Endodermal cell (in vitro differentiated cells): Measurements from ENCODE around the gene ALAS1. TPM values are rescaled to one million over a fixed set of nuclear protein-coding genes. Genes with fewer than 3 reads are reported as not detected.

Source experiments
- DNase-seq: peaks from one replicate; pipeline ENCODE4 v3.0.0-alpha.2; 2017
- H3K27ac ChIP-seq: 2 replicates; pipeline ENCODE4 v1.5.1; 2013; ENCODE audit warnings: mild to moderate bottlenecking, low read depth, low read length, moderate library complexity
- H3K27me3 ChIP-seq: 2 replicates; pipeline ENCODE4 v1.6.1; 2013; ENCODE audit warnings: mild to moderate bottlenecking, low read length, moderate library complexity; ENCODE audit not compliant: insufficient read depth, control insufficient read depth, poor library complexity, severe bottlenecking
- H3K36me3 ChIP-seq: 2 replicates; pipeline ENCODE4 v1.7.0; 2013; ENCODE audit warnings: mild to moderate bottlenecking, low read length, moderate library complexity; ENCODE audit not compliant: control insufficient read depth, insufficient read depth
- H3K4me1 ChIP-seq: one replicate; pipeline ENCODE4 v1.7.0; 2013; ENCODE audit warnings: low read length; ENCODE audit not compliant: control insufficient read depth, insufficient read depth
- H3K4me3 ChIP-seq: 2 replicates; pipeline ENCODE4 v1.5.1; 2013; ENCODE audit warnings: mild to moderate bottlenecking, low read length, moderate library complexity
- H3K9ac ChIP-seq: 2 replicates; pipeline ENCODE4 v1.6.1; 2013; ENCODE audit warnings: mild to moderate bottlenecking, low read length, moderate library complexity; ENCODE audit not compliant: poor library complexity, severe bottlenecking; ENCODE audit errors: extremely low read depth
- H3K9me3 ChIP-seq: 2 replicates; pipeline ENCODE4 v1.6.1; 2013; ENCODE audit warnings: mild to moderate bottlenecking, low read length, moderate library complexity; ENCODE audit not compliant: control insufficient read depth
- H3K27ac Mint-ChIP-seq: 2 replicates; pipeline ENCODE4 v1.8.0; 2020; ENCODE audit warnings: mixed read lengths
- H3K27me3 Mint-ChIP-seq: 2 replicates; pipeline ENCODE4 v1.8.0; 2021; ENCODE audit warnings: mild to moderate bottlenecking, mixed read lengths; ENCODE audit not compliant: insufficient read depth
- H3K36me3 Mint-ChIP-seq: 2 replicates; pipeline ENCODE4 v1.8.0; 2020; ENCODE audit warnings: low read depth, mixed read lengths
- H3K4me1 Mint-ChIP-seq: 2 replicates; pipeline ENCODE4 v1.8.0; 2020; ENCODE audit warnings: mixed read lengths
- H3K4me3 Mint-ChIP-seq: 2 replicates; pipeline ENCODE4 v1.8.0; 2020; ENCODE audit warnings: mild to moderate bottlenecking, moderate library complexity, mixed read lengths
- H3K9me3 Mint-ChIP-seq: 2 replicates; pipeline ENCODE4 v1.8.0; 2020; ENCODE audit warnings: mild to moderate bottlenecking, mixed read lengths
- WGBS, 2 experiments: methylation state at CpG; one replicate each; pipeline versions ENCODE4 v1.1.5 to v1.1.7; 2013; ENCODE audit warnings: missing lambda C conversion rate in 2 of 2, mixed read lengths in 1 of 2; ENCODE audit not compliant: insufficient coverage in 1 of 2, insufficient read length in 1 of 2; 5-methylcytosine and 5-hydroxymethylcytosine counted together
- total RNA-seq, 2 donors: library from RNA; stranded (reverse); fragmentation: NEBNext Ultra II Directional in 1 of 2; extraction: Animal tissue kit (Norgen Biotek cat#: 25700) in 1 of 2; gene quantifications; 2 replicates in 1 of 2; 3 replicates in 1 of 2; pipeline ENCODE4 v1.2.1, GENCODE V29; 2021
- TF ChIP-seq, protein P1 (sequence below): fragments of 200-600 bp; sonication (generic); conservative IDR thresholded peaks from 2 replicates; pipeline ENCODE4 v1.5.0; 2021; ENCODE audit warnings: antibody characterized with exemption, mild to moderate bottlenecking

ALAS1 gene
- total RNA-seq, 2 donors from 2014 or later: 33.6 to 50.1 TPM

DNA sequence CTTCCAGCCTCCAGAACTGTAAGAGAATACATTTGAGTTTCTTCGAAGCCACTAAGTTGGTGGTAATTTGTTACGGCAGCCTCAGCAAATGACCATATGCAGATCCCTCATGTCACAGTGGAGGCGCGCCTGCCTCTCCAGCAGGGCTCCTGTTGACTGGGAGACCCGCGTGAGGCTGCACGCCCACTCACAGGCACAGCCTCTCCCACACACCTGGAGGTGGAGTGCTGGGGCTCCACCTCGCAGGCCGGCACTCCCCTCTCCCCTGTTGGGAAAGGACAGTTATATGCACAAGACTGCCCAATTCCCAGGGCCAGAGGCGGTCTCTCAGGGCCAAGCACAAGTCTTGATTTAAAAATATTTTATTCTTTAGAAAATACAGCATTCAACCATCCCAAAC, 30.3 kb downstream of the ALAS1 start:
- no peak overlapping the region for H3K27ac Mint-ChIP-seq
- Histone ChIP-seq H3K9ac (no peak overlapping the region), H3K27me3 (no peaks in the 10 kb centered on the region), H3K36me3 (peaks cover 18% of the 10 kb centered on the region), H3K4me3 (no peak overlapping the region), H3K27ac (no peak overlapping the region), H3K4me1 (no peaks in the 10 kb centered on the region), H3K9me3 (no peaks in the 10 kb centered on the region)
- TF ChIP-seq, protein P1, sequence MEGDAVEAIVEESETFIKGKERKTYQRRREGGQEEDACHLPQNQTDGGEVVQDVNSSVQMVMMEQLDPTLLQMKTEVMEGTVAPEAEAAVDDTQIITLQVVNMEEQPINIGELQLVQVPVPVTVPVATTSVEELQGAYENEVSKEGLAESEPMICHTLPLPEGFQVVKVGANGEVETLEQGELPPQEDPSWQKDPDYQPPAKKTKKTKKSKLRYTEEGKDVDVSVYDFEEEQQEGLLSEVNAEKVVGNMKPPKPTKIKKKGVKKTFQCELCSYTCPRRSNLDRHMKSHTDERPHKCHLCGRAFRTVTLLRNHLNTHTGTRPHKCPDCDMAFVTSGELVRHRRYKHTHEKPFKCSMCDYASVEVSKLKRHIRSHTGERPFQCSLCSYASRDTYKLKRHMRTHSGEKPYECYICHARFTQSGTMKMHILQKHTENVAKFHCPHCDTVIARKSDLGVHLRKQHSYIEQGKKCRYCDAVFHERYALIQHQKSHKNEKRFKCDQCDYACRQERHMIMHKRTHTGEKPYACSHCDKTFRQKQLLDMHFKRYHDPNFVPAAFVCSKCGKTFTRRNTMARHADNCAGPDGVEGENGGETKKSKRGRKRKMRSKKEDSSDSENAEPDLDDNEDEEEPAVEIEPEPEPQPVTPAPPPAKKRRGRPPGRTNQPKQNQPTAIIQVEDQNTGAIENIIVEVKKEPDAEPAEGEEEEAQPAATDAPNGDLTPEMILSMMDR: no peak
- H3K36me3 Mint-ChIP-seq: peaks cover 23% of the 10 kb centered on the region
- H3K4me3 Mint-ChIP-seq: no peak overlapping the region
- no peaks in the 10 kb centered on the region for H3K9me3 Mint-ChIP-seq
- DNase-seq: no peak
- WGBS, 2 experiments: 88 to 94% methylated on average over 8 to 10 of the region's 10 CpGs
- H3K27me3 Mint-ChIP-seq: no peaks in the 10 kb centered on the region
- H3K4me1 Mint-ChIP-seq: no peaks in the 10 kb centered on the region

DNA sequence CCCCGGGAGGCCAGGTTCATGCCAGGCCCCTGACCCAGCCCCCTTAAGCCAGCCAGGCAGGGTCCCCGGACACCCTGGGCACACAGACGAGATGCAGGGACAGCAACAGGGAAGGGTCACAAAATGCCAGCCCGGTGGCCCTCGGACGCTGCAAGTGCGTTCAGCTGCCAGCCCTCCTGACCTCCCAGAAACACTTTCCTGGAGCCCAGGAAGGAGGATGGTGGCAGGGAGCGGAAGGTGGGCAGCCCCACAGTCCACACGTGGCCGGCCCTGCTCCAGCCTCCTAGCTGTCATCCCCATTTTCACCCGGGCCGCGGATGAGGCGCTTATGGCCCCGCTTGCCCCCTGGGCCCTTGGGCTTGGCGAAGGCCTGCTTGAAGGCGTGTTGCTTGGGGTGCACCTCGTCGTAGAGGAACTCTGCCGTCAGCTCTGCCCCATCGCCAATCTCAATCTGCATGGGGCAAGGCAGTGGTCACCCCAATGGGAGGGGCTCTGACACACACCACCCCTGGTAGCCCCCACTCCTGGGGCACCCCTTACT, 30.9 kb downstream of the ALAS1 start:
- DNase-seq: no peak
- TF ChIP-seq, protein P1: no peak

DNA sequence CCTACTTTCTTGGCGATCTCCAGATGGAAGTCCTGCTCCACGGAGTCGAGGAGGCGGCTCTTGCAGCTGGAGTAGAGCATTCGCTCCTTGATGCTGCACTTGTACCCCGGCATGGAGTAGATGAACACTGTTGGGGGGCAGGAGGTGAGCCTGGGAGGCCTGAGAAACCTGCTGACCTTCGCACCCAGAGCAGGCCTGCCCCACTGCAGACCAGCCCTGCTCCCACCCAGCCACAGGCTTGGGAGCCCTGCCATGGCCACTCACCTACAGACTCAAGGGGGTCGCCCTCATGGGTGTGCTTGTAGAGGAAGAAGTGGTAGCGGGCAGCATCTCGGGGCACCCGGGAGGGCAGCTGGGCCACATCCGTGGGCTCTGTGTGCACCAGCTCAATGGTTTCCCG, 31.7 kb downstream of the ALAS1 start:
- no peak overlapping the region for H3K27ac Mint-ChIP-seq
- DNase-seq: peak; percentile 17

More for the DNA sequence above, 30.9 kb downstream of the ALAS1 start:
- Histone ChIP-seq H3K36me3 (peaks cover 18% of the 10 kb centered on the region), H3K4me3 (no peak overlapping the region), H3K9me3 (no peaks in the 10 kb centered on the region), H3K27me3 (no peaks in the 10 kb centered on the region), H3K27ac (no peak overlapping the region), H3K9ac (no peak overlapping the region), H3K4me1 (no peaks in the 10 kb centered on the region)
- Mint-ChIP-seq H3K4me3 (no peak overlapping the region), H3K27me3 (no peaks in the 10 kb centered on the region), H3K36me3 (peaks cover 24% of the 10 kb centered on the region), H3K9me3 (no peaks in the 10 kb centered on the region), H3K27ac (no peak overlapping the region), H3K4me1 (no peaks in the 10 kb centered on the region)
- 95% methylated on average over 17 to 21 of the region's 21 CpGs for WGBS, 2 experiments

More for the DNA sequence above, 31.7 kb downstream of the ALAS1 start:
- Mint-ChIP-seq H3K4me3 (no peak overlapping the region), H3K4me1 (no peaks in the 10 kb centered on the region), H3K27me3 (no peaks in the 10 kb centered on the region), H3K9me3 (no peaks in the 10 kb centered on the region), H3K36me3 (peaks cover 29% of the 10 kb centered on the region)
- Histone ChIP-seq H3K4me3 (no peak overlapping the region), H3K27ac (no peak overlapping the region), H3K4me1 (no peaks in the 10 kb centered on the region), H3K27me3 (no peaks in the 10 kb centered on the region), H3K36me3 (peaks cover 18% of the 10 kb centered on the region), H3K9ac (no peak overlapping the region), H3K9me3 (no peaks in the 10 kb centered on the region)
- WGBS, 2 experiments: 95 to 97% methylated on average over 7 to 13 of the region's 13 CpGs
- TF ChIP-seq, protein P1: no peak
